WTC11 (cell line): ENCODE results near the gene GPX1. TPM values are rescaled to one million over a fixed set of nuclear protein-coding genes. Genes with fewer than 3 reads are reported as not detected.
A peak's percentile ranks its signal among the peaks of the same experiment; 100 is the strongest.

Experiments used
- ATAC-seq: fragments of 200-7000 bp; cut with Tn5 transposase; 2 replicates; pipeline ENCODE4 v1.10.0; 2021; ENCODE audit warnings: mild to moderate bottlenecking, moderate library complexity
- CTCF ChIA-PET: fragments of 300-600 bp; sonication (Branson Sonifier 250); formaldehyde crosslinking; loops from one replicate; lab custom pipeline; 2021; ENCODE audit warnings: antibody characterized with exemption; lab: Charles Lee
- POLR2A ChIA-PET: fragments of 350-600 bp; sonication (Branson Sonifier 250); formaldehyde crosslinking; loops from one replicate; lab custom pipeline; 2021; ENCODE audit warnings: antibody characterized with exemption; lab: Charles Lee
- DNase-seq: peaks from one replicate; pipeline ENCODE4 v3.0.0; 2021; ENCODE audit warnings: low spot score
- H3K27ac Mint-ChIP-seq: 2 replicates; pipeline ENCODE4 v1.8.0; 2021; ENCODE audit warnings: mixed read lengths
- H3K27me3 Mint-ChIP-seq: 2 replicates; pipeline ENCODE4 v1.8.0; 2021; ENCODE audit warnings: low read depth, mild to moderate bottlenecking, moderate library complexity, mixed read lengths
- H3K36me3 Mint-ChIP-seq: 2 replicates; pipeline ENCODE4 v1.8.0; 2021; ENCODE audit warnings: mixed read lengths
- H3K4me1 Mint-ChIP-seq: 2 replicates; pipeline ENCODE4 v1.8.0; 2022; ENCODE audit warnings: mixed read lengths
- H3K4me3 Mint-ChIP-seq: 2 replicates; pipeline ENCODE4 v1.8.0; 2021; ENCODE audit warnings: mild to moderate bottlenecking, moderate library complexity, mixed read lengths
- H3K9me3 Mint-ChIP-seq: 2 replicates; pipeline ENCODE4 v1.8.0; 2021; ENCODE audit warnings: mixed read lengths
- ESRRA ChIP-seq: sonication (generic); formaldehyde crosslinking; IDR thresholded peaks from 2 replicates; pipeline ENCODE4 v1.8.1; 2022; ENCODE audit warnings: mild to moderate bottlenecking, missing genetic modification reagents, borderline replicate concordance
- FOXP1 ChIP-seq: sonication (generic); formaldehyde crosslinking; IDR thresholded peaks from 2 replicates; pipeline ENCODE4 v1.8.0; 2022; ENCODE audit warnings: missing genetic modification reagents, mild to moderate bottlenecking, moderate library complexity, borderline replicate concordance
- KAT7 ChIP-seq: sonication (generic); formaldehyde crosslinking; IDR thresholded peaks from 2 replicates; pipeline ENCODE4 v1.8.1; 2023; ENCODE audit warnings: missing genetic modification reagents, mild to moderate bottlenecking, borderline replicate concordance
- SP1 ChIP-seq: sonication (generic); formaldehyde crosslinking; conservative IDR thresholded peaks from 2 replicates; pipeline ENCODE4 v1.8.1; 2022; ENCODE audit warnings: missing genetic modification reagents
- TCF7 ChIP-seq: sonication (generic); formaldehyde crosslinking; IDR thresholded peaks from 2 replicates; pipeline ENCODE4 v1.8.0; 2022; ENCODE audit warnings: mild to moderate bottlenecking, low read depth, missing genetic modification reagents, moderate library complexity
- TEAD4 ChIP-seq: sonication (generic); formaldehyde crosslinking; IDR thresholded peaks from 2 replicates; pipeline ENCODE4 v1.8.0; 2022; ENCODE audit warnings: mild to moderate bottlenecking, missing genetic modification reagents
- ZNF138 ChIP-seq: sonication (generic); formaldehyde crosslinking; conservative IDR thresholded peaks from 2 replicates; pipeline ENCODE4 v1.8.1; 2022; ENCODE audit warnings: mild to moderate bottlenecking, moderate library complexity, missing genetic modification reagents
- ZNF396 ChIP-seq: fragments of 250-450 bp; sonication (Bioruptor Pico); IDR thresholded peaks from 2 replicates; pipeline ENCODE4 v1.8.0; 2021; ENCODE audit warnings: mild to moderate bottlenecking, moderate library complexity, borderline replicate concordance
- ZNF423 ChIP-seq: fragments of 250-450 bp; sonication (Bioruptor Pico); IDR thresholded peaks from 2 replicates; pipeline ENCODE4 v2.1.2; 2022; ENCODE audit warnings: mild to moderate bottlenecking, moderate library complexity
- total RNA-seq: library from RNA; stranded (reverse); gene quantifications from 3 replicates; pipeline ENCODE4 v1.2.3, GENCODE V29; 2021
- TF ChIP-seq, protein P1 (sequence below): fragments of 250-450 bp; sonication (Bioruptor Pico); IDR thresholded peaks from 2 replicates; pipeline ENCODE4 v1.8.0; 2021; ENCODE audit warnings: mild to moderate bottlenecking
- TF ChIP-seq, protein P2 (sequence below): sonication (generic); formaldehyde crosslinking; IDR thresholded peaks from 2 replicates; pipeline ENCODE4 v1.8.0; 2023; ENCODE audit warnings: missing genetic modification reagents, mild to moderate bottlenecking, borderline replicate concordance
- TF ChIP-seq, protein P3 (sequence below): sonication (generic); formaldehyde crosslinking; IDR thresholded peaks from 2 replicates; pipeline ENCODE4 v1.8.1; 2022; ENCODE audit warnings: missing genetic modification reagents, borderline replicate concordance
- TF ChIP-seq, protein P4 (sequence below): sonication (generic); formaldehyde crosslinking; conservative IDR thresholded peaks from 2 replicates; pipeline ENCODE4 v1.8.1; 2022; ENCODE audit warnings: mild to moderate bottlenecking, missing genetic modification reagents
- TF ChIP-seq, protein P5 (sequence below): sonication (generic); formaldehyde crosslinking; IDR thresholded peaks from 2 replicates; pipeline ENCODE4 v1.8.1; 2023; ENCODE audit warnings: mild to moderate bottlenecking, missing genetic modification reagents, borderline replicate concordance
- TF ChIP-seq, protein P6 (sequence below): sonication (generic); formaldehyde crosslinking; IDR thresholded peaks from 2 replicates; pipeline ENCODE4 v1.8.0; 2023; ENCODE audit warnings: mild to moderate bottlenecking, missing genetic modification reagents
- TF ChIP-seq, protein P7 (sequence below): fragments of 250-450 bp; sonication (Bioruptor Pico); IDR thresholded peaks from 2 replicates; pipeline ENCODE4 v1.9.0; 2021; ENCODE audit warnings: mild to moderate bottlenecking

Gene GPX1
- total RNA-seq, 1 experiment from 2014 or later, result 323 TPM

DNA sequence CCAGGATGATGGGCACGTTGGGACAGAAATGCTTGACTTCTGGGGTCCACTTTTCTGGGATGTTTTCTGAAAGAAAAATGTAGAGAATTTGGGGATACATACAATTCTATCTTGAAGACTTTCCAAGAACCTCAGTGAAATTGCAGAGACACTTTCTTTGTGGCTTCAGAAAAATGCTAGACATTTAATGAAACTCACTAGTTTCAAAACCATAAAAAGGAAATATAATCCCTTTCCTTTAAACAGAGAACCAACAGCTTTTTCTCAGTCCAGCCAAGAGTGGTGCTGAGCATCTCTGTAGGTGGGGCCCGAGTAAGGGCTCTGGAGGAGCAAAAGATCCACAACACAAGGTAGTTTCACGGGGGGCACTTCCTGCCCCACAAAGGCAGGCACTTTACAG is 4.4 kb upstream of the GPX1 start (continued):
- TF ChIP-seq, protein P1, sequence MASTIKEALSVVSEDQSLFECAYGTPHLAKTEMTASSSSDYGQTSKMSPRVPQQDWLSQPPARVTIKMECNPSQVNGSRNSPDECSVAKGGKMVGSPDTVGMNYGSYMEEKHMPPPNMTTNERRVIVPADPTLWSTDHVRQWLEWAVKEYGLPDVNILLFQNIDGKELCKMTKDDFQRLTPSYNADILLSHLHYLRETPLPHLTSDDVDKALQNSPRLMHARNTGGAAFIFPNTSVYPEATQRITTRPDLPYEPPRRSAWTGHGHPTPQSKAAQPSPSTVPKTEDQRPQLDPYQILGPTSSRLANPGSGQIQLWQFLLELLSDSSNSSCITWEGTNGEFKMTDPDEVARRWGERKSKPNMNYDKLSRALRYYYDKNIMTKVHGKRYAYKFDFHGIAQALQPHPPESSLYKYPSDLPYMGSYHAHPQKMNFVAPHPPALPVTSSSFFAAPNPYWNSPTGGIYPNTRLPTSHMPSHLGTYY, result no peak
- TF ChIP-seq, protein P2, sequence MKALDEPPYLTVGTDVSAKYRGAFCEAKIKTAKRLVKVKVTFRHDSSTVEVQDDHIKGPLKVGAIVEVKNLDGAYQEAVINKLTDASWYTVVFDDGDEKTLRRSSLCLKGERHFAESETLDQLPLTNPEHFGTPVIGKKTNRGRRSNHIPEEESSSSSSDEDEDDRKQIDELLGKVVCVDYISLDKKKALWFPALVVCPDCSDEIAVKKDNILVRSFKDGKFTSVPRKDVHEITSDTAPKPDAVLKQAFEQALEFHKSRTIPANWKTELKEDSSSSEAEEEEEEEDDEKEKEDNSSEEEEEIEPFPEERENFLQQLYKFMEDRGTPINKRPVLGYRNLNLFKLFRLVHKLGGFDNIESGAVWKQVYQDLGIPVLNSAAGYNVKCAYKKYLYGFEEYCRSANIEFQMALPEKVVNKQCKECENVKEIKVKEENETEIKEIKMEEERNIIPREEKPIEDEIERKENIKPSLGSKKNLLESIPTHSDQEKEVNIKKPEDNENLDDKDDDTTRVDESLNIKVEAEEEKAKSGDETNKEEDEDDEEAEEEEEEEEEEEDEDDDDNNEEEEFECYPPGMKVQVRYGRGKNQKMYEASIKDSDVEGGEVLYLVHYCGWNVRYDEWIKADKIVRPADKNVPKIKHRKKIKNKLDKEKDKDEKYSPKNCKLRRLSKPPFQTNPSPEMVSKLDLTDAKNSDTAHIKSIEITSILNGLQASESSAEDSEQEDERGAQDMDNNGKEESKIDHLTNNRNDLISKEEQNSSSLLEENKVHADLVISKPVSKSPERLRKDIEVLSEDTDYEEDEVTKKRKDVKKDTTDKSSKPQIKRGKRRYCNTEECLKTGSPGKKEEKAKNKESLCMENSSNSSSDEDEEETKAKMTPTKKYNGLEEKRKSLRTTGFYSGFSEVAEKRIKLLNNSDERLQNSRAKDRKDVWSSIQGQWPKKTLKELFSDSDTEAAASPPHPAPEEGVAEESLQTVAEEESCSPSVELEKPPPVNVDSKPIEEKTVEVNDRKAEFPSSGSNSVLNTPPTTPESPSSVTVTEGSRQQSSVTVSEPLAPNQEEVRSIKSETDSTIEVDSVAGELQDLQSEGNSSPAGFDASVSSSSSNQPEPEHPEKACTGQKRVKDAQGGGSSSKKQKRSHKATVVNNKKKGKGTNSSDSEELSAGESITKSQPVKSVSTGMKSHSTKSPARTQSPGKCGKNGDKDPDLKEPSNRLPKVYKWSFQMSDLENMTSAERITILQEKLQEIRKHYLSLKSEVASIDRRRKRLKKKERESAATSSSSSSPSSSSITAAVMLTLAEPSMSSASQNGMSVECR (CRISPR knock-in tag), result no peak
- TF ChIP-seq FOXP1, result no peak
- TF ChIP-seq, protein P3, sequence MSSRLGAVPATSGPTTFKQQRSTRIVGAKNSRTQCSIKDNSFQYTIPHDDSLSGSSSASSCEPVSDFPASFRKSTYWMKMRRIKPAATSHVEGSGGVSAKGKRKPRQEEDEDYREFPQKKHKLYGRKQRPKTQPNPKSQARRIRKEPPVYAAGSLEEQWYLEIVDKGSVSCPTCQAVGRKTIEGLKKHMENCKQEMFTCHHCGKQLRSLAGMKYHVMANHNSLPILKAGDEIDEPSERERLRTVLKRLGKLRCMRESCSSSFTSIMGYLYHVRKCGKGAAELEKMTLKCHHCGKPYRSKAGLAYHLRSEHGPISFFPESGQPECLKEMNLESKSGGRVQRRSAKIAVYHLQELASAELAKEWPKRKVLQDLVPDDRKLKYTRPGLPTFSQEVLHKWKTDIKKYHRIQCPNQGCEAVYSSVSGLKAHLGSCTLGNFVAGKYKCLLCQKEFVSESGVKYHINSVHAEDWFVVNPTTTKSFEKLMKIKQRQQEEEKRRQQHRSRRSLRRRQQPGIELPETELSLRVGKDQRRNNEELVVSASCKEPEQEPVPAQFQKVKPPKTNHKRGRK (CRISPR knock-in tag), result no peak
- TF ChIP-seq, all 79 proteins: peak for 0

DNA sequence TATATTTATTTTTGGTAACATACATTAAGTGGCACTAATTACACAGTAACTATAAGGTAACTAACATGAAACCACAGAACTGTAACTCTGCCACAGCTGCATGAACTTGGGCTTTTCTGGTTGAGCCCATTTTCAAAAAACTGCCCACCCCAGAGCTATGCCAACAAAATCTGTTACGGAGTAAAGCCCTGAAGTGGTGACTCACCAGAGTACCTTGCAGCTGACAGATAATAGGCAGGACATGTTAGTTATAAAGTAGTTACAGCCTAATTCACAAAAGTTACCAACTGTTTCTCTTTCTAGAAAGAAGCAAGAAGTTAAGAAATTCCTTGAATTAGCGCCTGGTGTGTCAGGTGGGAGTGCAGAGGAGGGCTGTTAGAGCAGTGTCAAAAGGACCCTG is 1.5 kb upstream of the GPX1 start:
- H3K36me3 Mint-ChIP-seq, result peaks cover 51% of the 10 kb centered on the region
- DNase-seq (no peak), ATAC-seq (no peak)
- H3K4me3 Mint-ChIP-seq, result peak overlapping the region; percentile 95
- peaks cover 23% of the 10 kb centered on the region for H3K4me1 Mint-ChIP-seq
- peak overlapping the region; percentile 98 for H3K27ac Mint-ChIP-seq
- ChIA-PET CTCF (interaction anchor here (1.0 to 1.1 kb wide), 2 partner anchors 180 to 189 kb away, joined by 4 to 6 read pairs; partner anchors contain the start of gene KLHDC8B), POLR2A (interaction anchor here (0.5 to 1.6 kb wide), 2 partner anchors 20 to 183 kb away, joined by 4 to 15 read pairs; partner anchors contain the start of gene USP4)
- no peaks in the 10 kb centered on the region; the same call in 1 of the 2 replicates for H3K27me3 Mint-ChIP-seq
- no peaks in the 10 kb centered on the region for H3K9me3 Mint-ChIP-seq
- TF ChIP-seq, protein P4, sequence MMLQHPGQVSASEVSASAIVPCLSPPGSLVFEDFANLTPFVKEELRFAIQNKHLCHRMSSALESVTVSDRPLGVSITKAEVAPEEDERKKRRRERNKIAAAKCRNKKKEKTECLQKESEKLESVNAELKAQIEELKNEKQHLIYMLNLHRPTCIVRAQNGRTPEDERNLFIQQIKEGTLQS (CRISPR knock-in tag), result no peak
- TF ChIP-seq, protein P5, sequence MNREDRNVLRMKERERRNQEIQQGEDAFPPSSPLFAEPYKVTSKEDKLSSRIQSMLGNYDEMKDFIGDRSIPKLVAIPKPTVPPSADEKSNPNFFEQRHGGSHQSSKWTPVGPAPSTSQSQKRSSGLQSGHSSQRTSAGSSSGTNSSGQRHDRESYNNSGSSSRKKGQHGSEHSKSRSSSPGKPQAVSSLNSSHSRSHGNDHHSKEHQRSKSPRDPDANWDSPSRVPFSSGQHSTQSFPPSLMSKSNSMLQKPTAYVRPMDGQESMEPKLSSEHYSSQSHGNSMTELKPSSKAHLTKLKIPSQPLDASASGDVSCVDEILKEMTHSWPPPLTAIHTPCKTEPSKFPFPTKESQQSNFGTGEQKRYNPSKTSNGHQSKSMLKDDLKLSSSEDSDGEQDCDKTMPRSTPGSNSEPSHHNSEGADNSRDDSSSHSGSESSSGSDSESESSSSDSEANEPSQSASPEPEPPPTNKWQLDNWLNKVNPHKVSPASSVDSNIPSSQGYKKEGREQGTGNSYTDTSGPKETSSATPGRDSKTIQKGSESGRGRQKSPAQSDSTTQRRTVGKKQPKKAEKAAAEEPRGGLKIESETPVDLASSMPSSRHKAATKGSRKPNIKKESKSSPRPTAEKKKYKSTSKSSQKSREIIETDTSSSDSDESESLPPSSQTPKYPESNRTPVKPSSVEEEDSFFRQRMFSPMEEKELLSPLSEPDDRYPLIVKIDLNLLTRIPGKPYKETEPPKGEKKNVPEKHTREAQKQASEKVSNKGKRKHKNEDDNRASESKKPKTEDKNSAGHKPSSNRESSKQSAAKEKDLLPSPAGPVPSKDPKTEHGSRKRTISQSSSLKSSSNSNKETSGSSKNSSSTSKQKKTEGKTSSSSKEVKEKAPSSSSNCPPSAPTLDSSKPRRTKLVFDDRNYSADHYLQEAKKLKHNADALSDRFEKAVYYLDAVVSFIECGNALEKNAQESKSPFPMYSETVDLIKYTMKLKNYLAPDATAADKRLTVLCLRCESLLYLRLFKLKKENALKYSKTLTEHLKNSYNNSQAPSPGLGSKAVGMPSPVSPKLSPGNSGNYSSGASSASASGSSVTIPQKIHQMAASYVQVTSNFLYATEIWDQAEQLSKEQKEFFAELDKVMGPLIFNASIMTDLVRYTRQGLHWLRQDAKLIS, result no peak
- no peak for TF ChIP-seq ZNF138
- no peak for TF ChIP-seq ZNF423 (CRISPR knock-in tag)
- TF ChIP-seq KAT7, result no peak
- TF ChIP-seq, protein P6, sequence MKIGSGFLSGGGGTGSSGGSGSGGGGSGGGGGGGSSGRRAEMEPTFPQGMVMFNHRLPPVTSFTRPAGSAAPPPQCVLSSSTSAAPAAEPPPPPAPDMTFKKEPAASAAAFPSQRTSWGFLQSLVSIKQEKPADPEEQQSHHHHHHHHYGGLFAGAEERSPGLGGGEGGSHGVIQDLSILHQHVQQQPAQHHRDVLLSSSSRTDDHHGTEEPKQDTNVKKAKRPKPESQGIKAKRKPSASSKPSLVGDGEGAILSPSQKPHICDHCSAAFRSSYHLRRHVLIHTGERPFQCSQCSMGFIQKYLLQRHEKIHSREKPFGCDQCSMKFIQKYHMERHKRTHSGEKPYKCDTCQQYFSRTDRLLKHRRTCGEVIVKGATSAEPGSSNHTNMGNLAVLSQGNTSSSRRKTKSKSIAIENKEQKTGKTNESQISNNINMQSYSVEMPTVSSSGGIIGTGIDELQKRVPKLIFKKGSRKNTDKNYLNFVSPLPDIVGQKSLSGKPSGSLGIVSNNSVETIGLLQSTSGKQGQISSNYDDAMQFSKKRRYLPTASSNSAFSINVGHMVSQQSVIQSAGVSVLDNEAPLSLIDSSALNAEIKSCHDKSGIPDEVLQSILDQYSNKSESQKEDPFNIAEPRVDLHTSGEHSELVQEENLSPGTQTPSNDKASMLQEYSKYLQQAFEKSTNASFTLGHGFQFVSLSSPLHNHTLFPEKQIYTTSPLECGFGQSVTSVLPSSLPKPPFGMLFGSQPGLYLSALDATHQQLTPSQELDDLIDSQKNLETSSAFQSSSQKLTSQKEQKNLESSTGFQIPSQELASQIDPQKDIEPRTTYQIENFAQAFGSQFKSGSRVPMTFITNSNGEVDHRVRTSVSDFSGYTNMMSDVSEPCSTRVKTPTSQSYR (CRISPR knock-in tag), result no peak
- no peak for TF ChIP-seq SP1 (CRISPR knock-in tag)
- no peak for TF ChIP-seq ZNF396
- TF ChIP-seq TCF7 (CRISPR knock-in tag), result no peak
- TF ChIP-seq ESRRA (CRISPR knock-in tag), result no peak
- no peak for TF ChIP-seq TEAD4 (CRISPR knock-in tag)
- TF ChIP-seq, protein P7, sequence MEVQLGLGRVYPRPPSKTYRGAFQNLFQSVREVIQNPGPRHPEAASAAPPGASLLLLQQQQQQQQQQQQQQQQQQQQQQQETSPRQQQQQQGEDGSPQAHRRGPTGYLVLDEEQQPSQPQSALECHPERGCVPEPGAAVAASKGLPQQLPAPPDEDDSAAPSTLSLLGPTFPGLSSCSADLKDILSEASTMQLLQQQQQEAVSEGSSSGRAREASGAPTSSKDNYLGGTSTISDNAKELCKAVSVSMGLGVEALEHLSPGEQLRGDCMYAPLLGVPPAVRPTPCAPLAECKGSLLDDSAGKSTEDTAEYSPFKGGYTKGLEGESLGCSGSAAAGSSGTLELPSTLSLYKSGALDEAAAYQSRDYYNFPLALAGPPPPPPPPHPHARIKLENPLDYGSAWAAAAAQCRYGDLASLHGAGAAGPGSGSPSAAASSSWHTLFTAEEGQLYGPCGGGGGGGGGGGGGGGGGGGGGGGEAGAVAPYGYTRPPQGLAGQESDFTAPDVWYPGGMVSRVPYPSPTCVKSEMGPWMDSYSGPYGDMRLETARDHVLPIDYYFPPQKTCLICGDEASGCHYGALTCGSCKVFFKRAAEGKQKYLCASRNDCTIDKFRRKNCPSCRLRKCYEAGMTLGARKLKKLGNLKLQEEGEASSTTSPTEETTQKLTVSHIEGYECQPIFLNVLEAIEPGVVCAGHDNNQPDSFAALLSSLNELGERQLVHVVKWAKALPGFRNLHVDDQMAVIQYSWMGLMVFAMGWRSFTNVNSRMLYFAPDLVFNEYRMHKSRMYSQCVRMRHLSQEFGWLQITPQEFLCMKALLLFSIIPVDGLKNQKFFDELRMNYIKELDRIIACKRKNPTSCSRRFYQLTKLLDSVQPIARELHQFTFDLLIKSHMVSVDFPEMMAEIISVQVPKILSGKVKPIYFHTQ (CRISPR knock-in tag), result no peak
- TF ChIP-seq FOXP1, result no peak
